Suprapubic skin (tissue), 4 donors: Measurements from ENCODE around the gene SMIM3. TPM values are rescaled to one million over a fixed set of nuclear protein-coding genes. Genes with fewer than 3 reads are reported as not detected.

Experiments
- DNase-seq, 2 donors: peaks; one replicate each; pipeline ENCODE4 v3.0.0-alpha.2; 2019; ENCODE audit warnings: low spot score in 2 of 2
- H3K27ac ChIP-seq: fragments of 200-600 bp; sonication (generic); one replicate; pipeline ENCODE4 v1.5.1; 2019
- H3K27me3 ChIP-seq: fragments of 200-600 bp; sonication (generic); one replicate; pipeline ENCODE4 v1.5.1; 2019
- H3K36me3 ChIP-seq: fragments of 200-600 bp; sonication (generic); one replicate; pipeline ENCODE4 v1.5.1; 2019
- H3K4me1 ChIP-seq: fragments of 200-600 bp; sonication (generic); one replicate; pipeline ENCODE4 v1.5.1; 2019
- H3K4me3 ChIP-seq: fragments of 200-600 bp; sonication (generic); one replicate; pipeline ENCODE4 v1.5.1; 2019; ENCODE audit warnings: mild to moderate bottlenecking
- H3K9me3 ChIP-seq: fragments of 200-600 bp; sonication (generic); one replicate; pipeline ENCODE4 v1.5.1; 2019
- CTCF ChIP-seq, 2 donors: fragments of 200-600 bp in 1 of 2; fragments of 450-650 bp in 1 of 2; sonication (generic) in 1 of 2; IDR thresholded peaks; one replicate each; pipeline ENCODE4 v1.5.1; 2016 to 2019; ENCODE audit warnings: antibody characterized with exemption in 2 of 2, mild to moderate bottlenecking in 1 of 2, moderate library complexity in 1 of 2
- EP300 ChIP-seq: sonication (generic); formaldehyde crosslinking; IDR thresholded peaks from one replicate; pipeline ENCODE4 v1.6.1; 2017; ENCODE audit warnings: antibody characterized with exemption
- POLR2A ChIP-seq, 2 donors: fragments of 450-650 bp; IDR thresholded peaks; one replicate each; pipeline ENCODE4 v1.6.1; 2017; ENCODE audit warnings: antibody characterized with exemption in 2 of 2, mild to moderate bottlenecking in 2 of 2, moderate library complexity in 2 of 2
- POLR2AphosphoS5 ChIP-seq, 3 donors: sonication (generic); formaldehyde crosslinking; IDR thresholded peaks; one replicate each; pipeline ENCODE4 v1.6.1; 2017; ENCODE audit warnings: antibody characterized with exemption in 3 of 3
- WGBS: methylation state at CpG from one replicate; pipeline ENCODE4 v1.1.5; 2018; 5-methylcytosine and 5-hydroxymethylcytosine counted together
- total RNA-seq, 4 donors: library from RNA; depleted of rRNA; stranded (reverse); fragments of >200 nt; gene quantifications; one replicate each; pipeline ENCODE4 v1.1.0, GENCODE V29; 2016

SMIM3 gene
- total RNA-seq, 4 donors from 2014 or later: 7.1 to 18.7 (median 14.1) TPM

GRCh38 chr5:150782850-150783249, 4.3 kb downstream of the SMIM3 start:
- WGBS: 69% methylated on average over 3 of the region's 3 CpGs
- Histone ChIP-seq H3K27me3 (no peaks in the 10 kb centered on the region), H3K4me1 (peaks cover 51% of the 10 kb centered on the region), H3K36me3 (no peaks in the 10 kb centered on the region), H3K9me3 (no peaks in the 10 kb centered on the region), H3K27ac (peak overlapping the region; percentile 56), H3K4me3 (peak overlapping the region; percentile 6)
- no peak for DNase-seq
- TF ChIP-seq EP300: no peak
- TF ChIP-seq CTCF (IDR thresholded peaks at IDR 0.05): no peak
- no peak for TF ChIP-seq POLR2AphosphoS5 (IDR thresholded peaks at IDR 0.05)
- no peak for TF ChIP-seq POLR2A (IDR thresholded peaks at IDR 0.05)

GRCh38 chr5:150783422-150783928, 4.9 kb downstream of the SMIM3 start:
- Histone ChIP-seq H3K4me1 (peaks cover 51% of the 10 kb centered on the region), H3K9me3 (no peaks in the 10 kb centered on the region), H3K27me3 (no peaks in the 10 kb centered on the region), H3K27ac (peak overlapping the region; percentile 56), H3K36me3 (no peaks in the 10 kb centered on the region), H3K4me3 (peak overlapping the region; percentile 6)
- DNase-seq: peak in 1 of 2 donors; percentile 77
- TF ChIP-seq POLR2AphosphoS5 (IDR thresholded peaks at IDR 0.05) (peak in 1 of 3 donors; percentile 22), EP300 (no peak), CTCF (IDR thresholded peaks at IDR 0.05) (no peak), POLR2A (IDR thresholded peaks at IDR 0.05) (no peak)
- WGBS: 10% methylated on average over 7 of the region's 7 CpGs

DNA sequence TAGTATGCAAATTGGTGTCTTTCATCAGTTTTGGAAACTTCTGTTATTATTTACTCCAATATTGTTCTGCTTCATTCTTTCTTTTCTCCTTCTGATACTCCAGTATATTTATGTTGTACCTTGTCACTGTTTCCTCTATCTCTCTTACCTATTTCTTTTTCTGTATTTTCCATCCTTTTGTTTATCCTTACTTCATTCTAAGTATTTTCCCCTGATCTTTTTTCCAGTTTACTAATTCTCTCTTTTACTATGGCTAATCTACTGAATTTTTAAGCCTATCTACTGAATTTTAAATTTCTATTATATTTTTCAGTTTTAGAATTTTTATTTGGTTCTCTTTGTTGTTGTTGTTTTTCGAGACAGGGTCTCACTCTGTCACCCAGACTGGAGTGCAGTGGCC, 7.4 kb downstream of the SMIM3 start:
- no peak for DNase-seq
- no peak overlapping the region for H3K27ac ChIP-seq
- no peaks in the 10 kb centered on the region for H3K9me3 ChIP-seq

GRCh38 chr5:150786876-150787275, 8.3 kb downstream of the SMIM3 start:
- H3K9me3 ChIP-seq: no peaks in the 10 kb centered on the region
- H3K4me3 ChIP-seq: no peak overlapping the region
- no peaks in the 10 kb centered on the region for H3K27me3 ChIP-seq
- WGBS: 95% methylated on average over 1 of the region's 1 CpG
- TF ChIP-seq POLR2AphosphoS5 (IDR thresholded peaks at IDR 0.05): no peak
- no peak for TF ChIP-seq EP300
- TF ChIP-seq POLR2A (IDR thresholded peaks at IDR 0.05): no peak
- no peak for TF ChIP-seq CTCF (IDR thresholded peaks at IDR 0.05)
- no peak overlapping the region for H3K27ac ChIP-seq
- H3K36me3 ChIP-seq: no peaks in the 10 kb centered on the region
- DNase-seq: no peak
- H3K4me1 ChIP-seq: peaks cover 53% of the 10 kb centered on the region

More for the DNA sequence above, 7.4 kb downstream of the SMIM3 start:
- Histone ChIP-seq H3K4me3 (no peak overlapping the region), H3K4me1 (peaks cover 57% of the 10 kb centered on the region), H3K27me3 (no peaks in the 10 kb centered on the region), H3K36me3 (no peaks in the 10 kb centered on the region)
- TF ChIP-seq POLR2A (IDR thresholded peaks at IDR 0.05) (no peak), POLR2AphosphoS5 (IDR thresholded peaks at IDR 0.05) (no peak), EP300 (no peak), CTCF (IDR thresholded peaks at IDR 0.05) (no peak)
- WGBS: 95% methylated on average over 1 of the region's 1 CpG

DNA sequence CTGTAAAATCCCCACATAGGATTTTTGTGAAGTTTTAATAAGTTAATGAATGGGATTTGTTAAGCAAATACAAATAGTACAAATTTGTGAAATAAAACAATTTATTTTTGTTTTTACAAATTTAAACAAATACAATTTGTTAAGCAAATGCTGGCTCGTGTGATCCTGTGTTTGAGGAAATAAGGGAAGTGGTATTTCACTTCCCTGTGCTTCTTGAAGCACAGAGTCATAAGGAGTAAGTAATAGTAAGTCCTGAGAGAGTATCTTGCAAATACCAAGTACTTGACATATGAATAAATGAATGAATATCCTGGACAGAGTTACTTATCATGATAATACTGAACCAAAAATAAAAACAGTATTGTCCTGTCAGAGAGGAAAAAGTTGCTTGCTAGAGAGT, 9.1 kb downstream of the SMIM3 start:
- Histone ChIP-seq H3K36me3 (no peaks in the 10 kb centered on the region), H3K4me1 (peaks cover 45% of the 10 kb centered on the region), H3K9me3 (no peaks in the 10 kb centered on the region), H3K27me3 (no peaks in the 10 kb centered on the region), H3K4me3 (no peak overlapping the region), H3K27ac (no peak overlapping the region)
- DNase-seq: no peak
- 56% methylated on average over 1 of the region's 1 CpG for WGBS
- TF ChIP-seq POLR2A (IDR thresholded peaks at IDR 0.05) (no peak), CTCF (IDR thresholded peaks at IDR 0.05) (no peak), POLR2AphosphoS5 (IDR thresholded peaks at IDR 0.05) (no peak), EP300 (no peak)
